Astrocyte of the spinal cord (primary cell): ENCODE measurements around the gene MYO19.
"Not testable (repeated sequence)": the region's sequence is repeated elsewhere in the genome, so short reads cannot be mapped to it uniquely, and the experiment has no call there.

Experiments
- DNase-seq: peaks from one replicate; pipeline ENCODE4 v3.0.0; 2011; ENCODE audit warnings: low read depth, low spot score
- H3K4me3 ChIP-seq: 2 replicates; pipeline ENCODE4 v1.5.1; 2011; ENCODE audit warnings: low read depth, mild to moderate bottlenecking, low read length, moderate library complexity
- CTCF ChIP-seq: IDR thresholded peaks from 2 replicates; pipeline ENCODE4 v1.5.1; 2012; ENCODE audit warnings: low read depth, mild to moderate bottlenecking, low read length, inconsistent platforms
- in situ Hi-C: cut with HindIII; loops from 2 replicates; pipeline ENCODE4 v1.10.0; 2017; ENCODE audit warnings: low sequenced_read_pairs

MYO19 gene

GRCh38 chr17:36495076-36495578 lies 39.5 kb downstream of the MYO19 start:
- in situ Hi-C loops = no loop called here
- no peak for TF ChIP-seq CTCF
- no peak overlapping the region for H3K4me3 ChIP-seq
- no peak for DNase-seq

- in situ Hi-C loops = no loop called here
- no peak for TF ChIP-seq CTCF
- no peak for DNase-seq
- H3K4me3 ChIP-seq = no peak overlapping the region
Observed at GRCh38 chr17:36494674-36495073, 40.0 kb downstream of the MYO19 start.

GRCh38 chr17:36493956-36494355 lies 40.7 kb downstream of the MYO19 start:
- no peak for DNase-seq
- no peak overlapping the region for H3K4me3 ChIP-seq
- no peak for TF ChIP-seq CTCF
- in situ Hi-C loops = no loop called here

- no peak for TF ChIP-seq CTCF
- peak within 1 kb of the TSS; percentile 79 for H3K4me3 ChIP-seq
- DNase-seq = peak; percentile 94
- in situ Hi-C loops = no loop called here
Observed at GRCh38 chr17:36486204-36487194, 48.2 kb downstream of the MYO19 start, which contains the start of gene ZNHIT3. ZNHIT3 (plus strand) TSS chr17:36486681; CDS start chr17:36486700, 19 bp downstream.

- no peak for TF ChIP-seq CTCF
- DNase-seq = no peak
- H3K4me3 ChIP-seq = peak overlapping the region; percentile 79
- in situ Hi-C loops = no loop called here
Observed at GRCh38 chr17:36485805-36486203, 48.9 kb downstream of the MYO19 start.

GRCh38 chr17:36485027-36485426 lies 49.6 kb downstream of the MYO19 start:
- in situ Hi-C loops = no loop called here
- no peak for TF ChIP-seq CTCF
- no peak for DNase-seq
- H3K4me3 ChIP-seq = no peak overlapping the region

GRCh38 chr17:36484021-36484420 lies 50.6 kb downstream of the MYO19 start:
- in situ Hi-C loops, DNase-seq, H3K4me3 ChIP-seq: not testable (repeated sequence)
